Superior temporal gyrus (tissue), 1 donor: ENCODE data around the gene KRT82.
"Not testable (repeated sequence)": the region's sequence is repeated elsewhere in the genome, so short reads cannot be mapped to it uniquely, and the experiment has no call there.

Experiments used
- DNase-seq: peaks from one replicate; pipeline ENCODE4 v3.0.0-alpha.2; 2016; ENCODE audit errors: extremely low spot score

The KRT82 gene

GRCh38 chr12:52413202-52413601 lies 7.1 kb upstream of the KRT82 start:
- no peak for DNase-seq

GRCh38 chr12:52411815-52412214 lies 5.7 kb upstream of the KRT82 start:
- DNase-seq, result no peak

GRCh38 chr12:52410589-52411248 lies 4.6 kb upstream of the KRT82 start:
- not testable (repeated sequence) for DNase-seq

- no peak for DNase-seq
Observed at GRCh38 chr12:52407918-52408317, 1.8 kb upstream of the KRT82 start.

- no peak for DNase-seq
Observed at GRCh38 chr12:52404951-52405350, 1.2 kb downstream of the KRT82 start.

GRCh38 chr12:52403561-52403960 lies 2.6 kb downstream of the KRT82 start:
- no peak for DNase-seq

GRCh38 chr12:52402873-52403540 lies 3.1 kb downstream of the KRT82 start:
- DNase-seq, result no peak

- no peak for DNase-seq
Observed at GRCh38 chr12:52402377-52402776, 3.8 kb downstream of the KRT82 start.

- no peak for DNase-seq
Observed at GRCh38 chr12:52401926-52402325, 4.2 kb downstream of the KRT82 start.

GRCh38 chr12:52401526-52401925 lies 4.6 kb downstream of the KRT82 start:
- no peak for DNase-seq

- DNase-seq, result no peak
Observed at GRCh38 chr12:52400906-52401305, 5.2 kb downstream of the KRT82 start.

- no peak for DNase-seq
Observed at GRCh38 chr12:52399756-52400155, 6.4 kb downstream of the KRT82 start.

- DNase-seq, result no peak
Observed at GRCh38 chr12:52398176-52398575, 8.0 kb downstream of the KRT82 start.

- no peak for DNase-seq
Observed at GRCh38 chr12:52396656-52397055, 9.5 kb downstream of the KRT82 start.

GRCh38 chr12:52395761-52396434 lies 10.2 kb downstream of the KRT82 start:
- DNase-seq, result no peak

- DNase-seq, result no peak
Observed at GRCh38 chr12:52394836-52395405, 11.2 kb downstream of the KRT82 start.

GRCh38 chr12:52392465-52393007 lies 13.6 kb downstream of the KRT82 start:
- DNase-seq, result no peak

- peak; percentile 73 for DNase-seq
Observed at GRCh38 chr12:52391618-52392002, 14.5 kb downstream of the KRT82 start.

- DNase-seq, result no peak
Observed at GRCh38 chr12:52390739-52391617, 15.2 kb downstream of the KRT82 start.

- DNase-seq, result peak; percentile 42
Observed at GRCh38 chr12:52389313-52390207, 16.6 kb downstream of the KRT82 start.
